PC-3 (cell line): Measurements from ENCODE around the gene RAI2. TPM values are rescaled to one million over a fixed set of nuclear protein-coding genes. Genes with fewer than 3 reads are reported as not detected.
A peak's percentile ranks its signal among the peaks of the same experiment; 100 is the strongest.

ENCODE experiments used
- ATAC-seq: fragments of 200-7000 bp; cut with Tn5 transposase; 2 replicates; pipeline ENCODE4 v1.9.1; 2020; ENCODE audit warnings: mild to moderate bottlenecking, moderate library complexity
- BruUV-seq: library from RNA; stranded (reverse); fragments of 400-500 nt; replicated peaks from 2 replicates; lab custom pipeline; 2021; lab: Mats Ljungman, UMichigan
- CTCF ChIA-PET: fragments of 300-600 bp; sonication (Branson Sonifier 250); formaldehyde crosslinking; loops from one replicate; lab custom pipeline; 2022; ENCODE audit warnings: antibody characterized with exemption; lab: Charles Lee
- POLR2A ChIA-PET: fragments of 300-600 bp; sonication (Branson Sonifier 250); formaldehyde crosslinking; loops from one replicate; lab custom pipeline; 2022; ENCODE audit warnings: antibody characterized with exemption; ENCODE audit not compliant: unreplicated experiment; lab: Charles Lee
- DNase-seq: peaks from one replicate; pipeline ENCODE4 v3.0.0-alpha.2; 2015
- H2AFZ ChIP-seq: fragments of 300-600 bp; sonication (generic); 2 replicates; pipeline ENCODE4 v1.6.0; 2016; ENCODE audit warnings: antibody characterized with exemption, low read length
- H3F3A ChIP-seq: fragments of 300-600 bp; sonication (generic); one replicate; pipeline ENCODE4 v1.6.0; 2017; ENCODE audit warnings: antibody characterized with exemption, low read length, control low read depth, mild to moderate bottlenecking; ENCODE audit not compliant: unreplicated experiment
- H3K27ac ChIP-seq: fragments of 300-600 bp; sonication (generic); 2 replicates; pipeline ENCODE4 v1.5.1; 2016; ENCODE audit warnings: mild to moderate bottlenecking, low read length
- H3K27me3 ChIP-seq: fragments of 300-600 bp; sonication (generic); 2 replicates; pipeline ENCODE4 v1.6.1; 2016; ENCODE audit warnings: low read length, mixed read lengths
- H3K36me3 ChIP-seq: fragments of 300-600 bp; sonication (generic); 2 replicates; pipeline ENCODE4 v1.6.1; 2016; ENCODE audit warnings: low read depth, mixed run types, low read length, mixed read lengths
- H3K4me1 ChIP-seq: fragments of 300-600 bp; sonication (generic); 2 replicates; pipeline ENCODE4 v1.5.1; 2016; ENCODE audit warnings: low read length; ENCODE audit not compliant: insufficient read depth
- H3K4me2 ChIP-seq: fragments of 300-600 bp; sonication (generic); 2 replicates; pipeline ENCODE4 v1.6.0; 2016; ENCODE audit warnings: low read length
- H3K4me3 ChIP-seq: fragments of 300-600 bp; sonication (generic); 2 replicates; pipeline ENCODE4 v1.5.1; 2016; ENCODE audit warnings: mild to moderate bottlenecking, low read length, mixed read lengths
- H3K79me2 ChIP-seq: fragments of 300-600 bp; sonication (generic); 2 replicates; pipeline ENCODE4 v1.6.1; 2017; ENCODE audit warnings: low read length, mixed read lengths
- H3K9ac ChIP-seq: fragments of 300-600 bp; sonication (generic); 2 replicates; pipeline ENCODE4 v1.6.0; 2016; ENCODE audit warnings: mild to moderate bottlenecking, low read length
- H3K9me2 ChIP-seq: fragments of 300-600 bp; sonication (generic); replicated peaks from 2 replicates; pipeline ENCODE4 v1.6.1; 2016; ENCODE audit warnings: mixed run types, low read length, mixed read lengths
- H3K9me3 ChIP-seq: fragments of 300-600 bp; sonication (generic); 2 replicates; pipeline ENCODE4 v1.6.1; 2016; ENCODE audit warnings: low read length, mixed read lengths
- H4K20me1 ChIP-seq: fragments of 300-600 bp; sonication (generic); 2 replicates; pipeline ENCODE4 v1.6.1; 2016; ENCODE audit warnings: low read length, mixed read lengths
- EZH2 ChIP-seq: fragments of 300-600 bp; sonication (generic); IDR thresholded peaks from one replicate; pipeline ENCODE4 v1.6.1; 2017; ENCODE audit warnings: antibody characterized with exemption, mild to moderate bottlenecking, low read length; ENCODE audit not compliant: unreplicated experiment
- EZH2phosphoT487 ChIP-seq: fragments of 300-600 bp; sonication (generic); IDR thresholded peaks from 2 replicates; pipeline ENCODE4 v1.6.1; 2018; ENCODE audit warnings: mild to moderate bottlenecking, antibody characterized with exemption, low read length, borderline replicate concordance
- intact Hi-C: fragments of 100-400 bp; cut with micrococcal nuclease; formaldehyde crosslinking; loops from 2 replicates; pipeline ENCODE4 v1.9.0; 2023
- total RNA-seq: library from RNA; depleted of rRNA; stranded (reverse); fragments of >200 nt; gene quantifications from 2 replicates; pipeline ENCODE4 v1.2.3, GENCODE V29; 2014
- TF ChIP-seq, protein P1 (sequence below): fragments of 300-600 bp; sonication (generic); conservative IDR thresholded peaks from 2 replicates; pipeline ENCODE4 v1.5.1; 2017; ENCODE audit warnings: antibody characterized with exemption, low read depth, mild to moderate bottlenecking, low read length

RAI2 gene
- total RNA-seq, 1 experiment from 2014 or later = 0.66 TPM

DNA sequence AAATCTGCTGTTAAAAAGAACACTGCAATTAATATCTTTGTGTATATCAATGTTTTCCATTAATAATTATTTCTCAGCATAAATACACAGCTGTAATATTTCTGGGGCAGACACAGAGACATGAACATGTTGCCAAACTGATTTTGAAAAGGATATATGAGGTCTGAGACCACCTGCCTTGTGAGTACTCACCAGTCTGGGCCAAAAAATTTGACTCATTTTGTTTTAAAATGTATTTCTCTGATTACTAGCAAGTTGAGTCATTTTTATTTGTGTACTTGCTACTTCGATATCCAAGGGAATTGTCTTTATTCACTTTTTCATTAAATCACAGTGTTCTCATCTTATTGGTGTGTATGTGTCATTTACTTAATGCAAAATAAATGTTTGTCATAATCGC lies 8.5 kb upstream of the RAI2 start:
- Histone ChIP-seq H2AFZ (no peak overlapping the region), H3K9me2 (no peaks in the 10 kb centered on the region), H3K79me2 (no peaks in the 10 kb centered on the region), H3K4me2 (no peak overlapping the region), H3K4me1 (peaks cover 22% of the 10 kb centered on the region), H3K4me3 (no peak overlapping the region), H3K9ac (no peak overlapping the region), H3K27ac (no peak overlapping the region), H3K36me3 (no peaks in the 10 kb centered on the region), H3K9me3 (no peaks in the 10 kb centered on the region), H3F3A (no peaks in the 10 kb centered on the region), H3K27me3 (no peaks in the 10 kb centered on the region), H4K20me1 (no peaks in the 10 kb centered on the region)
- intact Hi-C loops = no loop called here
- ChIA-PET POLR2A (no interaction called here), CTCF (interaction anchor here (1.1 kb wide), 1 partner anchor 8 kb away, joined by 3 read pairs; no protein-coding TSS in a partner anchor)
- ATAC-seq (peak; percentile 59), DNase-seq (peak; percentile 59)
- BruUV-seq = no TSS peak
- TF ChIP-seq, protein P1, sequence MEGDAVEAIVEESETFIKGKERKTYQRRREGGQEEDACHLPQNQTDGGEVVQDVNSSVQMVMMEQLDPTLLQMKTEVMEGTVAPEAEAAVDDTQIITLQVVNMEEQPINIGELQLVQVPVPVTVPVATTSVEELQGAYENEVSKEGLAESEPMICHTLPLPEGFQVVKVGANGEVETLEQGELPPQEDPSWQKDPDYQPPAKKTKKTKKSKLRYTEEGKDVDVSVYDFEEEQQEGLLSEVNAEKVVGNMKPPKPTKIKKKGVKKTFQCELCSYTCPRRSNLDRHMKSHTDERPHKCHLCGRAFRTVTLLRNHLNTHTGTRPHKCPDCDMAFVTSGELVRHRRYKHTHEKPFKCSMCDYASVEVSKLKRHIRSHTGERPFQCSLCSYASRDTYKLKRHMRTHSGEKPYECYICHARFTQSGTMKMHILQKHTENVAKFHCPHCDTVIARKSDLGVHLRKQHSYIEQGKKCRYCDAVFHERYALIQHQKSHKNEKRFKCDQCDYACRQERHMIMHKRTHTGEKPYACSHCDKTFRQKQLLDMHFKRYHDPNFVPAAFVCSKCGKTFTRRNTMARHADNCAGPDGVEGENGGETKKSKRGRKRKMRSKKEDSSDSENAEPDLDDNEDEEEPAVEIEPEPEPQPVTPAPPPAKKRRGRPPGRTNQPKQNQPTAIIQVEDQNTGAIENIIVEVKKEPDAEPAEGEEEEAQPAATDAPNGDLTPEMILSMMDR = no peak
- TF ChIP-seq EZH2phosphoT487 (no peak), EZH2 (no peak)

DNA sequence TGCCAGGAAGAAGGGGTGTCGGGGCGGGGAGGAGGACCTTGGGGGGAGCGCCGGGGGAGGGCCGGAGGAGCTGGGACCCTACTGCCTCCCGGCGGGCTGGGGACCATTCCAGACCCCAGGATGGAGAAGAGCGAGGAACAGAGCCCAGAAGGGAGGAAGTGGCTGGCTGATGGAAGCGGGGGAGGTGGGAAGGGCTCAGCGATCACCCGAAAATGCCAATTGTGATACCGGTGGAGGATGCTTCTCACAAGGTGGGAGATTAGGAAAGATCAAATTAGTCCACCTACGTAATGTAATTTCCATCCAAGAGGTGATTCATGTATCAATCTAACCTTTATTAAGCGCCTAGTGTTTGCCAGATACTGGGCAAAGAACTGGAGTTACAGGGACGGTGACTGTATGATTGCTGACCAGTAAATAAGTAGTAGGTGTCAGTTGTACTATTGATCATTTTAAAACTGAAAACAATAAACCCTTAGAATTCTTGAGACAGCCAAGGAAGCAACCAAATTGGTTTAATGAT lies 452 bp upstream of the RAI2 start:
- H4K20me1 ChIP-seq = no peaks in the 10 kb centered on the region
- H3F3A ChIP-seq = no peaks in the 10 kb centered on the region
- H2AFZ ChIP-seq = no peak overlapping the region
- peaks cover 27% of the 10 kb centered on the region for H3K27me3 ChIP-seq
- ATAC-seq = no peak
- peak overlapping the region; percentile 57; the same call in 1 of the 2 replicates for H3K4me3 ChIP-seq
- H3K9me2 ChIP-seq = no peaks in the 10 kb centered on the region
- no peak overlapping the region for H3K27ac ChIP-seq
- intact Hi-C loops = no loop called here
- no peaks in the 10 kb centered on the region for H3K36me3 ChIP-seq
- no peak overlapping the region for H3K9ac ChIP-seq
- no peaks in the 10 kb centered on the region for H3K9me3 ChIP-seq
- ChIA-PET POLR2A (no interaction called here), CTCF (no interaction called here)
- BruUV-seq = no TSS peak
- DNase-seq = no peak
- no peaks in the 10 kb centered on the region for H3K79me2 ChIP-seq
- TF ChIP-seq, protein P1 = no peak
- TF ChIP-seq EZH2phosphoT487 = no peak
- no peak for TF ChIP-seq EZH2
- peak overlapping the region; percentile 75 for H3K4me2 ChIP-seq
- no peaks in the 10 kb centered on the region for H3K4me1 ChIP-seq

DNA sequence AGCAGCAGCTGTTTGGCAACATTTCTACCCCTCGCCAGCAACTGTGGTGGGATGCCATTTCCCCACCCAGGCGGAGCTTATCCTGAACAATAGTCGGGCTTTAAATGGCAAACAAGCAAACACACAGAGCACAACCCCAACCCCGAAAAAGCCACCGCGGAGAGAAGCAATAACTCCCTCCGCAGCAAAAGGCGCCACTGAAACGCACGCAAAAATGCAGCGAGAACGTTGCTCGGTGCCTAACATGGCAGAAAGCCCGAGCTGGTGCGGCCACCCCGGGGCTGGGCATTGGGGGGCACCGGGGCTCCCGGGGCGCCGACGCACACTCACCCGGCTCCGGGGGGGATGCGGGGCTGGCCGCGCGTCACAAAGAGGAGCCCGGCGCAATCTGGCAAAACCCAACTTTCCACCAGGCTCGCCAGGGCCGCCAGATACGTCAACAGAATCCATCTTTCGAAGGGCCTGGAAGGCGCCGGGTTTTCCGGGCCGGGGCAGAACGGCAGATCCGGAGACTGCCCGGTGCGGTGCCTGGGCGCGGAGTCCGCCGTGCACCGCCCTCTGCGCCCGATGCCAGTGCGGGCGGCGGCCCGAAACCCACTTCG lies 818 bp downstream of the RAI2 start:
- Histone ChIP-seq H3K9ac (no peak overlapping the region), H3K9me2 (no peaks in the 10 kb centered on the region), H4K20me1 (no peaks in the 10 kb centered on the region), H3K27me3 (peaks cover 27% of the 10 kb centered on the region), H3K36me3 (no peaks in the 10 kb centered on the region), H3K4me3 (peak overlapping the region; percentile 74), H3F3A (no peaks in the 10 kb centered on the region), H3K4me1 (no peaks in the 10 kb centered on the region), H3K79me2 (no peaks in the 10 kb centered on the region), H3K4me2 (peak overlapping the region; percentile 81), H3K9me3 (no peaks in the 10 kb centered on the region), H2AFZ (peak overlapping the region; percentile 82), H3K27ac (no peak overlapping the region)
- peak; percentile 50 for ATAC-seq
- no peak for TF ChIP-seq EZH2phosphoT487
- peak; percentile 63 for TF ChIP-seq EZH2
- ChIA-PET CTCF (no interaction called here), POLR2A (no interaction called here)
- intact Hi-C loops = no loop called here
- BruUV-seq = no TSS peak
- no peak for DNase-seq
